Activated B cell treated with CpG ODN at 0.5 μM for 24 hours (primary cell): ENCODE measurements around the gene TSKU. TPM values are rescaled to one million over a fixed set of nuclear protein-coding genes. Genes with fewer than 3 reads are reported as not detected.
"Not testable (repeated sequence)": the region's sequence is repeated elsewhere in the genome, so short reads cannot be mapped to it uniquely, and the experiment has no call there.

Experiments used
- ATAC-seq: fragments of 200-7000 bp; cut with Tn5 transposase; one replicate; pipeline ENCODE4 v1.10.0; 2021; ENCODE audit warnings: low read depth, mild to moderate bottlenecking, moderate library complexity
- CTCF ChIA-PET: fragments of 350-600 bp; sonication (Branson Sonifier 250); formaldehyde crosslinking; loops from one replicate; lab custom pipeline; 2021; ENCODE audit warnings: antibody characterized with exemption; lab: Charles Lee
- POLR2A ChIA-PET: fragments of 350-600 bp; sonication (Branson Sonifier 250); formaldehyde crosslinking; loops from one replicate; lab custom pipeline; 2021; ENCODE audit warnings: antibody characterized with exemption; lab: Charles Lee
- DNase-seq: peaks from one replicate; pipeline ENCODE4 v3.0.0; 2022
- H3K27ac Mint-ChIP-seq: one replicate; pipeline ENCODE4 v1.8.0; 2020; ENCODE audit warnings: mixed read lengths
- H3K27me3 Mint-ChIP-seq: one replicate; pipeline ENCODE4 v1.8.0; 2021; ENCODE audit warnings: mixed read lengths
- H3K36me3 Mint-ChIP-seq: one replicate; pipeline ENCODE4 v1.8.0; 2021; ENCODE audit warnings: low read depth, mixed read lengths
- H3K4me1 Mint-ChIP-seq: one replicate; pipeline ENCODE4 v1.8.0; 2021; ENCODE audit warnings: mixed read lengths
- H3K4me3 Mint-ChIP-seq: one replicate; pipeline ENCODE4 v1.8.0; 2020; ENCODE audit warnings: mild to moderate bottlenecking, mixed read lengths
- H3K9me3 Mint-ChIP-seq: one replicate; pipeline ENCODE4 v1.8.0; 2020; ENCODE audit warnings: mixed read lengths
- intact Hi-C: fragments of 100-400 bp; cut with micrococcal nuclease; formaldehyde crosslinking; loops from one replicate; pipeline ENCODE4 v1.15.1; 2024
- total RNA-seq: library from RNA; stranded (reverse); gene quantifications from 2 replicates; pipeline ENCODE4 v1.2.3, GENCODE V29; 2022
- TF ChIP-seq, protein P1 (sequence below): fragments of 200-600 bp; IDR thresholded peaks from one replicate; pipeline ENCODE4 v1.8.0; 2022; ENCODE audit warnings: antibody characterized with exemption, mild to moderate bottlenecking

TSKU gene
- total RNA-seq, 1 donor from 2014 or later: not detected

DNA sequence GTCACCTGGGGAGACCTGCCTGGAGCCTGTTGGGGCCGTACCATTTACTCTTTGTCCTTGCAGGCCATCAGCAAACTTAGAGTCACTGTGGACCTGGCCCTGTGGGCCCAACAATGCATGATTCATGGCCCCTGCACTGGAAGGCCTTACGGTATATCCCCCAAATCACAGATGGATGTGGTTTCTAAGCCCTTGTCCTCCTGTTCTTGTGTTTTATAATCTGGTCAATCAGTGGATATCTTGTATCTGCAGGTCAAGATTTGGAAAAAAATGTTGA is 6.2 kb downstream of the TSKU start:
- CTCF ChIA-PET: no interaction called here

DNA sequence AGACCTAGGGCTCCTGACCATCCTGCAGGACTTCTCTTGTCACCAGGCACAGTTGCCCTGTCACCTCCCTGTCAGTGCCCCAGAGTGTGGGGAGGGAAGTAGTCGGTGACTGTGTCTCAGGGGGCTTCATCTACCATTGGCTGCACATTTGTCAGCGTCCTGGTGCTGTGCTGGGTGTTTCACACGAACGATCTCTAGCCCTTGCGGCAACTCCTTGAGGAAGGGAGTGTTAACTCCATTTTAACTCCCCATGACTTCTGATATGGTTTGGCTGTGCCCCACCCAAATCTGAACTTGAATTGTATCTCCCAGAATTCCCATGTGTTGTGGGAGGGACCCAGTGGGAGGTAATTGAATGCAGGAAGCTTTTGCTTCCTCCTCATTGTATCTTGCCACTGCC is 7.1 kb downstream of the TSKU start:
- H3K27ac Mint-ChIP-seq: no peak overlapping the region
- H3K9me3 Mint-ChIP-seq: no peaks in the 10 kb centered on the region
- no peak for ATAC-seq
- peaks cover 19% of the 10 kb centered on the region for H3K27me3 Mint-ChIP-seq
- CTCF ChIA-PET: no interaction called here
- intact Hi-C loops: no loop called here
- H3K4me3 Mint-ChIP-seq: no peak overlapping the region
- no peaks in the 10 kb centered on the region for H3K36me3 Mint-ChIP-seq
- POLR2A ChIA-PET: no interaction called here
- TF ChIP-seq, protein P1, sequence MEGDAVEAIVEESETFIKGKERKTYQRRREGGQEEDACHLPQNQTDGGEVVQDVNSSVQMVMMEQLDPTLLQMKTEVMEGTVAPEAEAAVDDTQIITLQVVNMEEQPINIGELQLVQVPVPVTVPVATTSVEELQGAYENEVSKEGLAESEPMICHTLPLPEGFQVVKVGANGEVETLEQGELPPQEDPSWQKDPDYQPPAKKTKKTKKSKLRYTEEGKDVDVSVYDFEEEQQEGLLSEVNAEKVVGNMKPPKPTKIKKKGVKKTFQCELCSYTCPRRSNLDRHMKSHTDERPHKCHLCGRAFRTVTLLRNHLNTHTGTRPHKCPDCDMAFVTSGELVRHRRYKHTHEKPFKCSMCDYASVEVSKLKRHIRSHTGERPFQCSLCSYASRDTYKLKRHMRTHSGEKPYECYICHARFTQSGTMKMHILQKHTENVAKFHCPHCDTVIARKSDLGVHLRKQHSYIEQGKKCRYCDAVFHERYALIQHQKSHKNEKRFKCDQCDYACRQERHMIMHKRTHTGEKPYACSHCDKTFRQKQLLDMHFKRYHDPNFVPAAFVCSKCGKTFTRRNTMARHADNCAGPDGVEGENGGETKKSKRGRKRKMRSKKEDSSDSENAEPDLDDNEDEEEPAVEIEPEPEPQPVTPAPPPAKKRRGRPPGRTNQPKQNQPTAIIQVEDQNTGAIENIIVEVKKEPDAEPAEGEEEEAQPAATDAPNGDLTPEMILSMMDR: no peak
- no peak for DNase-seq
- H3K4me1 Mint-ChIP-seq: no peaks in the 10 kb centered on the region

More for the DNA sequence above, 6.2 kb downstream of the TSKU start:
- Mint-ChIP-seq H3K36me3 (no peaks in the 10 kb centered on the region), H3K4me3 (no peak overlapping the region), H3K27me3 (peaks cover 27% of the 10 kb centered on the region), H3K9me3 (no peaks in the 10 kb centered on the region), H3K4me1 (no peaks in the 10 kb centered on the region), H3K27ac (no peak overlapping the region)
- POLR2A ChIA-PET: no interaction called here
- intact Hi-C loops: no loop called here
- ATAC-seq (no peak), DNase-seq (no peak)
- TF ChIP-seq, protein P1: no peak

DNA sequence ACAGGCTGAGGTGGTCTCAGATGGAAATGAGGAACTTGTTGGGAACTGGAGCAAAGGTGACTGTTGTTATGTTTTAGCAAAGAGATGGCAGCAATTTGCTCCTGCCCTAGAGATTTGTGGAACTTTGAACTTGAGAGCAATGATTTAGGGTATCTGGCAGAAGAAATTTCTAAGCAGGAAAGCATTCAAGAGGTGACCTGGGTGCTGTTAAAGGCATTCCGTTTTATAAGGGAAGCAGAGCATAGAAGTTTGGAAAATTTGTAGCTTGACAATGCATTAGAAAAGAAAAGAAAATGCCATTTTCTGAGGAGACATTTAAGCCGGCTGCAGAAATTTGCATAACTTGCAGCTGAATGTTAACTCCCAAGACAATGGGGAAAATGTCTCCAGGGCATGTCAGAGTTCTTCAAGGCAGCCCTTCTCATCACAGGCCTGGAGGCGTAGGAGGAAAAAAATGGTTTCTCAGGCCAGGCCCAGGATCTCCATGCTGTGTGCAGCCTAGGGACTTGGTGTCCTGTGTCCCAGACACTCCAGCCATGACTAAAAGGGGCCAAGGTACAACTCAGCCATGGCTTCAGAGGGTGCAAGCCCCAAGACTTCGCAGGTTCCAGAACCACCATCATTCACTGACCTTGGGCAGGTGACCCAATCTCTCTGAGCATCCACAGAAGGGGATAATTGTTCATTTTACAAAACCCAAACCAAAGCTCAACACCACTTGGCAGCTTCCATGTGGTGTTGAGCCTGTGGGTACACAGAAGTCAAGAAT is 8.0 kb downstream of the TSKU start:
- H3K27me3 Mint-ChIP-seq: peaks cover 10% of the 10 kb centered on the region
- POLR2A ChIA-PET, H3K36me3 Mint-ChIP-seq, ATAC-seq, H3K9me3 Mint-ChIP-seq, DNase-seq, H3K4me3 Mint-ChIP-seq, CTCF ChIA-PET, H3K27ac Mint-ChIP-seq, H3K4me1 Mint-ChIP-seq, intact Hi-C loops: not testable (repeated sequence)

DNA sequence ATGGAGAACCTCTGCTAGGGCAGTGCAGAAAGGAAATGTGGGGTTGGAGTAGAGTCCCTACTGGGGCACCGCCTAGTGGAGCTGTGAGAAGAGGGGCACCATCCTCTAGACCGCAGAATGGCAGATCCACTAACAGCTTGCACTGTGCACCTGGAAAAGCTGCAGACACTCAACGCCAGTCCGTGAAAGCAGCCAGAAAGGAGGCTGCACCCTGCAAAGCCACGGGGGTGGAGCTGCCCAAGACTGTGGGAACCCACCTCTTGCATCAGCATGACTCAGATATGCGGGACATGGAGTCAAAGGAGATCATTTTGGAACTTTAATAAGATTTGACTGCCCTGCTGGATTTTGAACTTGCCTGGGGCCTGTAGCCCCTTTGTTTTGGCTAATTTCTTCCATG is 8.7 kb downstream of the TSKU start:
- no peaks in the 10 kb centered on the region for H3K36me3 Mint-ChIP-seq
- H3K4me3 Mint-ChIP-seq: no peak overlapping the region
- CTCF ChIA-PET: no interaction called here
- POLR2A ChIA-PET: no interaction called here
- ATAC-seq (no peak), DNase-seq (no peak)
- no peaks in the 10 kb centered on the region for H3K4me1 Mint-ChIP-seq
- H3K27ac Mint-ChIP-seq: no peak overlapping the region
- intact Hi-C loops: no loop called here
- H3K9me3 Mint-ChIP-seq: no peaks in the 10 kb centered on the region
- TF ChIP-seq, protein P1: no peak
- peaks cover 6% of the 10 kb centered on the region for H3K27me3 Mint-ChIP-seq

DNA sequence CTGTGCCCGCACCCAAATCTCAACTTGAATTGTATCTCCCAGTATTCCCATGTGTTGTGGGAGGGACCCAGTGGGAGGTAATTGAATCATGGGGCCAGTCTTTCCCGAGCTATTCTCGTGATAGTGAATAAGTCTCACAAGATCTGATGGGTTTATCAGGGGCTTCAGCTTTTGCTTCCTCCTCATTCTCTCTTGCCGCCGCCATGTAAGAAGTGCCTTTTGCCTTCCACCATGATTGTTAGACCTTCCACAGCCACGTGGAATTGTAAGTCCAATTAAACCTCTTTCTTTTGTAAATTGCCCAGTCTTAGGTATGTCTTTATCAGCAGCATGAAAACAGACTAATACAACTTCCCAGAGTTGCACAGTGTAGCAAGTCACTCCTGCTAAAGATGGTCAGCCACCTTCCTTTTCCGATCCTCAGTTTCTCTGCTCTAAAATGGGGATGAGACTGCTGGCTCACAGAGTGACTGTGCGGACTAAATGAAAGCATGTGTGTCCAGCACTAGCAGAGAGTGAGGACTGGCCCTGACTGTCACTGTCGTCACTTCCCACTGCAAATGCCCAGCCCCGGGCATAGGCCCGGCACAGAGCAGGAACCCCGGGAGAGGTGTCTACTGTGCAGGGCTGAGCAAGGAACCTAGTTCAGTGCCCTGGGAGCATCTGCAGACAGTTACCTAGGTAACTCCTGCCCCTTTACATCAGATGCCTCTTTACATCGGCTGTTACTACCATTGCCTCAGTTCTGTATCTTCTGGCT is 9.5 kb downstream of the TSKU start:
- DNase-seq (no peak), ATAC-seq (no peak)
- no peaks in the 10 kb centered on the region for H3K36me3 Mint-ChIP-seq
- H3K27me3 Mint-ChIP-seq: peaks cover under 1% of the 10 kb centered on the region
- H3K9me3 Mint-ChIP-seq: no peaks in the 10 kb centered on the region
- intact Hi-C loops: no loop called here
- CTCF ChIA-PET: no interaction called here
- POLR2A ChIA-PET: no interaction called here
- no peak overlapping the region for H3K27ac Mint-ChIP-seq
- TF ChIP-seq, protein P1: no peak
- no peak overlapping the region for H3K4me3 Mint-ChIP-seq
- H3K4me1 Mint-ChIP-seq: no peaks in the 10 kb centered on the region
